HG03469 (cell line): ENCODE results near the gene HHAT.

ENCODE experiments used
- ATAC-seq: cut with Tn5 transposase; IDR thresholded peaks from one replicate; pipeline ENCODE4 v1.9.1; 2021; ENCODE audit warnings: mild to moderate bottlenecking, moderate library complexity, moderate number of reproducible peaks; ENCODE audit not compliant: unreplicated experiment

The HHAT gene

GRCh38 chr1:210328746-210329503 lies at the start of gene HHAT:
TSS of gene HHAT (plus strand) at chr1:210328902. CDS start at chr1:210348976, 20,074 bp downstream.
- ATAC-seq: peak; percentile 37

GRCh38 chr1:210280221-210280620 lies 48.5 kb upstream of the HHAT start:
- ATAC-seq: no peak

- no peak for ATAC-seq
Measured at GRCh38 chr1:210288116-210288515, 40.6 kb upstream of the HHAT start.

DNA sequence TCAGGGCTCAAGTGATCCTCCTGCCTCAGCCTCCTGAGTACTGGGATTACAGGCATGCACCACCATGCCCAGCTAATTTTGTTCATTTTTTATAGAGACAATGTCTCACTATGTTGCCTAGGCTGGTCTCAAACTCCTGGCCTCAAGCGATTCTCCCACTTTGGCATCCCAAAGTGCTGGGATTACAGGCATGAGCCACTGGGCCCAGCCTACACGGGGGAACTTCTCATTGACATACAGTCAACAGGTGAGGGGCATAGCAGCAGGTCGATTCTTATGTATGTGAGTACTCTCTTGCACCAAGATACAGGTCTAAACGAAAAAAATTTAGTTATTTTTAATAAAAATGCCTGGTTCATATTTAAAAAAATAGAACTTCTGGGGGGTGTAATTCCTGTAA lies 39.5 kb upstream of the HHAT start:
- ATAC-seq: no peak

- no peak for ATAC-seq
Measured at GRCh38 chr1:210291081-210291764, 37.5 kb upstream of the HHAT start.

DNA sequence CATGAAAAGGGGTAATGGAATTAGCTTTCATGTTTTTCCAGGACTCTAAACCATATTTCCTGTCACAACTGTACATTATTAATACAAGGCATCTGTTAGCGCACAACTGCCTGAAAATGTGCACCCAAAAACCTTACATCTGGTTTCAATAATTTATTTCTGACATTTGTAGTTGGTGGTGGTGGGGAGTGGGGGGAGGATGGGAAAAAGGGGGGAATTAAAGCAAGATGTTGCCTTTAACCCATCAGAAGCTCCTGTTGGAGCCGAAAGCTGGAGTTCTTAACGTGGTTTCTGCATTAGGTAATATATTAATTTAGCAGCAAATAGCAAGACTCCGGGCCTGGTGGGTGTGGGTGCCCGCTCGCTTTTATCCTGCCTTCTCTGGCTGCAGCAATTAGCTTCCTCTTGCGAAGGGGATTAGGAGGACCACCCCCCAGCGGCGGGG lies 36.9 kb upstream of the HHAT start:
- ATAC-seq: no peak

DNA sequence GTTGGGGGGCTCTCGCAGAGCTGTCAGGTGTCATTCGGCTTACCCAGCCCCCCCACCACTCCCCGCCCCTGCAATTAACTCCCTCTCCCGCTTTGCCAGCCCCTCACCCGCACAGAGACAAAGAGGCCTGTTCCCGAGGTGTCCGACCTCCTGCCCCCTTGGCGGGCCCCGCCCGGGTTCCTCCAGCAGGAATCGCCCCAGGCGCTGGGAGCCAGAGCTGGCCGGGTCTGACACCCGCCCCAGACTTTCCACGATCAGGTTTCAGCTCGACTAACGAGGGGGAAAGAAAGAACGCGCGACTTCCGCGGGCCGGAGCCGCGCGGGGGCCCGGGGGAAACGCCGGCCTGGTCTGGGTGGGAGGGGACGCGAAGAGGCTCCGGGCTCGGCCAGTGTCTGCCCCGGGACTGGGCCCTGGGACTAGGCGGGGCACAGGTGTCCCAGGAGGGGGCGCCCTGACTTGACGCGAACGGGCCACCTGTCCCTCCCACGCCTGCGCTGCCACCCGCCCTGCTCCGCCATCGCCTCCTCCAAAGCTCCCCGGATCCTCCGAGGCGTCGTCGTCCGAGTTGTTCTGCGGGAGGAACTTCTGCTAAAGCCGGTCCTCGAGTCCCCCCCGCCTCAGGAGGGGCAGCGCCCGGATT lies 36.4 kb upstream of the HHAT start:
- no peak for ATAC-seq

DNA sequence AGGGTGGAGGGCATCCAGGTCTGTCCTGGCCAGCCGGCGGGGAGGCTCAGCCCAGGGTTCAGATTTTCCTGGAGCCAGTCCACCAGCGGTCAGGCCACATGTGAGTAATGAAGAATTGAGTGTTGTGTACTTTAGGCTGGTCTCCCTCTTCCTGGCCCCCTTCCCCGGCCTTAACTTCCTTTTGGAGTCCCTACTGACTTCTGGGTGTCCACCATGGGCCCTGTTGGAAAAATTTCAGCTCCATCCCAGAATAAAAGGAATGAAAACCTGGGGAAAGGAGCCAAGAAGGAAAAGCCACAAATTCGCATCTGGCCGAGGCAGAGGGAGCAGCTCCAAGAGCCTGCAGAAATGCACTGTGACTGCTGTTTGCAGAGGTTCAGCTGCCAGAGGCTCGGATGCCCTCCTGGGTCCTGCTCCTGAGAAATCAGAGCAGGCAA lies 35.5 kb upstream of the HHAT start:
- no peak for ATAC-seq

DNA sequence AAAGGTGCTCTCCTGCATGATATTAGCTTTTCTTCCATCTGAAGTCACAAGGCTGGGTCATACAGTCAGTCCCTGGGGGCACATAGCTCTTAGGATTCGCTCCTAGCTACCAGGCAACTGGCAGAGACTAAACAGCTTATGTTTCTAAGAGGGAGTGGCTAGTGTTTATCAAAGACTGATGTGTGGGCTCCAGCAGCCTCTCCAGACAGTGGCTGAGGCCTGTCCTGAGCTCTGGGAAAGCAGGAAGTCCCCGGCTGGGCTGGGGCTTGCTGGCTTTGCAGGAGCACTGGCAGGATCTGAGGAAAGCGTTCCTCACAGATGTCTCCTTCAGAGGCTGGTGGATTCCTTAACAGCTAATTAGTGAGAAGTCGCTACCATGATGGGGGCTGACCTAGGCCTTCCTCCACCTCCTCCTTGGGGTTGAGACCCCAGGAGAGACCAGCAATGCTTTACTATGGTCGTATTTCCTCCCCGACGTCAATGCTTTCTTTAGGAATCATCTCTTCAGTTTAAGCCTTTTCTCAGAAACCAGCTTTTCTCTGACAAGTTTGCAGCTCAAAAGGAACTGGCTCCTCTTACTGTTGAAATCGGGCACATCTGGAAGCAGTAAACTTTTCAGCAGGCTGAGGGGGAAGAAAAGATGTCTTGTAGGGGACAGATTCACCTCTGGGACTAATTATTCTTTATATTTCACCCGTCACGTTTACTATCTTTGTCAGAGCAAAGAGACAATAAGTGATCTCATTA lies 33.5 kb upstream of the HHAT start:
- no peak for ATAC-seq

- no peak for ATAC-seq
Measured at GRCh38 chr1:210296682-210297081, 32.0 kb upstream of the HHAT start.

DNA sequence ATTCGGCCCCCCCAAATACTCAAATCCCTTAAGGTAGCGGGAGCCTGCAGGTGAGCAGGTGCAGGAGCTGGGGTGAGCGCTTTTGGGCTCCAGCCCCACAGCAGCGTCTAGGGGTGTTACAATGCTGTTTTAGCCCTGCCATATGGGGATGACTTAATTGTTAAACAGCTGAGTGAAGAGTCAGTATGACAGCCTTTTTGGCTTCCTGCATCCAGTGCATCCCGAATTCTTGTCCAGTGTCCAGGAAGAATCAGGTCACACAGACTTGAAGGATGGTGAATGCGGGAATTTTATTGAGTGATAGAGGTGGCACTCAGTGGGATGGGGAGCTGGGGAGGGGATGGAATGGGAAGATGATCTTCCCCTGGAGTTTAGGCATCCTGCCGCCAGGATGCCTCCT lies 30.4 kb upstream of the HHAT start:
- no peak for ATAC-seq

DNA sequence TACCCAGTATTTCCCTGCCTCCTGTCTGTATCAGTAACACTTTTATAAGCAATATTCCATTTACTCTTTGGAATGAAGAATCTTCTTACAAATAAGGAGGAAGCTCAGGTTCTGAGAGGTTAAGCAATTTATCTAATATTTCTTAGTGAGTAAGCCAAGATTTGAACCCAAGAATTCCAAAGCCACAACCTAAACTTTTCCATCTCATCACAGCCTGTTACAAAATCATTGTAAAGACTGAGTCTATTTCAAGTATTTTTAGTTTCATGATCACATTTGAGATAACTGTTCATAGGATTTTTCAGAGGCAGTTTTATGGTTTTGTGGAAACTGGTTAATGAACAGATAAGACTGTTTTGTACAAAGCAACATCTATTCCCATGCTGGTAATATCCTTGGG lies 29.8 kb upstream of the HHAT start:
- no peak for ATAC-seq

DNA sequence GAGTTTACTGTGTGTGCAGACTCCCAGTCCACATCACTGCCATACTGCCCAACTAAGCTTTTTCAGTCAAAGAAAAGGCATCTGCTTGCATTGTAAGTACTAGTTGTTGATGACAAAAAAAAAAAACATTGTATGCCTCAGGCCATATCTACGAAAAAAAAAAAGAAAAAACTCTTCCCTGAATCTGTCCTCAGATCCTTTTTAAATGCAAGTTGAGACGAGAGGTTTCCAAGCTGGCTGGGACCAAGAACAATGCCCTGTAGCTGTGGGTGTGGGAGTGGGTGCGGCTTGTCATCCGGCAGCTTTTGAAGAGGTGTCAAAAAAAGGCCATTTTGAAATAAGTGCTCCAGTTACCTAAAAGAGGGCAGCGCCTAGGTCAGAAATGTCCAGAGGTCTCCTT lies 29.2 kb upstream of the HHAT start:
- no peak for ATAC-seq

DNA sequence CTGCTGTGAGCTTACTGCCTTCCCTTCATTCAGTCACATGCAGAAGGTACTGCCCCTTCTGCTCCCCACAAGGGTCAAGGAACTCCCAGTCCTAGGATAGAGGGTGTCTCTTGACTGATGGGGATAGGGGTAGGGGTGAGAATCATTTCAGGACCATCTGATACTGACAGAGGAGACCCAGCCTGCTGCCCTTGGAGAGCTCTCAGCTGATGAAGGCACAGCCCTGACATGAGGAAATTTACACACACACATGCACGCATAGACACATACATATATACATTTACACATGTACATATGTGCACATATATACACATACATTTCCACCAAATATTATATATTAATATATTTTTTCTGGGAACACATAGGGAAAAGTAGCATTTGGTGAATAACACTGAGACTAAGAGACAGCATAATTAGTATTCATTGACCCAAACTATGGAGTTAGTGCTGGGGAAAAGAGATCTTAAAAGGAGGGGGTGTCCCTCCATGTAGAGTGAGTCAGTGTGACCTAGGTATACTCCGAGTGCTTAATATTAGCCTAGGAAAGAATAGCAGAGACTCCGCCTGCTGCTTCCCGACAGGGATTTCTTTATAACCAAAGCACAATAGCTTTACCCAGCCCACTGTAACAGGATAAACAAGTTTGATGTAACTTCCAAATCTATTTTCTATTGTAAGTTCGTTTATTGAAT lies 27.6 kb upstream of the HHAT start:
- ATAC-seq: no peak

DNA sequence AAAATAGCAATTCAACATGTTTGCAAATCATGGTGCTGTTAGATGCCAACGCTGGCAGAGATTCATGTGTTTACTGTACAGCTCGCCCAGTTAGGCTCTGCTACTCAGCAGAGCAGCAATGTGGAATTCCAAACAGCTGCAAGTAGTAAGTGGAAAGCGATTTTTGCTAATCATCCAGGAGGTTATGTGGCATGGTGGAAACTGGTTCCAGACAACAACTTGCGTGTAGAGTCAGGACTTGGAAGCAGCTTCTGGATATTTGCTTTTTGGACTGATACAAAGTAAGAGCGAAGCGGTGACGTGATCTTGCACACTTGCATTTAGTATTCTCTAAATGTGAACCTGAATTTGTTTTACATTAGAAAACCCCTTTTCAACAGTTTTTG lies 27.1 kb upstream of the HHAT start:
- no peak for ATAC-seq

DNA sequence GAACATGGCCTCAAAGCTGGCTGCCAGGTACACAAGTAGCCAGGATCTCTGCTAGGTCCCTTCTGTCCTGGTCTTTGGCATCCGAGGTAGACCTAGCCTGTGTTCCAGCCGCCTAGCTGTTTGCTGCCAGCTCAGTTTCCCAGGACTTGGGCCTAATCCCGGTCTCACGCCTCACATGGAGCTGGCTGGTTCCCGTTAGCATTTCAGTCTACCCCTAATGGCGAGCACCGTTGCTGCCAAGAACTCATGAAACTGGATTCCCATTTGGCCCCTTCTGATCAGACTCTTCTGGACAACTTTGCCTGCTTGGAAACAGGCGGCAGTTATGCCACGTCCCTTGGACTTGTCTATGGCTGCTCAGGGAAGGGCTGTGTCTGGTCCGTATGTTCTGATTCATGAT lies 26.2 kb upstream of the HHAT start:
- no peak for ATAC-seq

DNA sequence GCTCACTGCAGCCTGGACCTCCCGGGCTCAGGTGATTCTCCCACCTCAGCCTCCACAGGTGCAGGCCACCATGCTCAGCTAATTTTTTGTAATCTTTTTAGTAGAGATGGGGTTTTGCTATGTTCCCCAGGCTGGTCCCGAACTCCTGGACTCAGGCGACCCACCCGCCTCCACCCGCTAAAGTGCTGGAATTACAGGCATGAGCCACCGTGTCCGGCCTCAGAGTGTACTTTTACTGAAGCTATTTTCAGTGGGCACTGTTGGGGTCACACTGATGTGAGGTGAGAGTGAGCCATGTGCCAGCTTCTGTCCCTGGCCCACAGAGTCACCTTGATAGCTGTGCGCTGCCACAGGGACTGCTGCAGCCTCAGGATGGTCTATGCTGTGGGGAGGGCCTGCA lies 25.3 kb upstream of the HHAT start:
- no peak for ATAC-seq

DNA sequence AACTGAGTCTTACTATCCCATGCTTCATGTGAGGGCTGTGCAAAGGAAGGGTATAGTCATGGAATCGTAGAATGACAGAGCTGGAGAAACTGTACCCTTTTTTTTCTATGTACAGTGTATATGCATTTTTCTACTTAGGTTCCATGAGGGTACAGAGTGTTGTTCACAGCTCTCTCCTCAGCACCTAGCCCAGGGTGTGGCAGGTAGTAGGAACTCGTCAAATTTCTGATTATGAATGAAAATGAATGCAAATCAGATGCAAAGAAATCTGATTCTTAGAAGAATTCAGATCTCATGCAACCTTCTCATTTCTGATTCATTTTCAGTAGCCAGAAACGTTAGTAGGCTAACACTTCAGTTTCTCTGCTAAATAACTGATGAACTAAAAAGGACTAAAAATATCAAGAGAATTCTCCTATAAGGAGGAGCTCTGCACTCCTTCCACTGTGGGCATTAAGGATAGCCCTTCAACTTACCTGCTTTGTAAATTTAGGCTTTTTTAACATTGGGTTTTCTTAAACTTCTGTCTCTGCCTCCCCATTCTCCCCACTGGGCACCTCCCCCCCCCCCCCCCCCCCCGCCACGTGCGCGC lies 18.0 kb upstream of the HHAT start:
- ATAC-seq: no peak

- no peak for ATAC-seq
Measured at GRCh38 chr1:210311726-210312493, 16.8 kb upstream of the HHAT start.
